Fibroblast of pulmonary artery (primary cell): ENCODE results near the gene RNFT2.
A peak's percentile ranks its signal among the peaks of the same experiment; 100 is the strongest.
"Not testable (repeated sequence)": the region's sequence is repeated elsewhere in the genome, so short reads cannot be mapped to it uniquely, and the experiment has no call there.

ENCODE experiments used
- DNase-seq: peaks from one replicate; pipeline ENCODE4 v3.0.0-alpha.2; 2010; ENCODE audit warnings: low read depth
- H3K4me3 ChIP-seq: replicated peaks from 2 replicates; pipeline ENCODE4 v1.5.1; 2011; ENCODE audit warnings: low read depth, mild to moderate bottlenecking, control low read depth, low read length, moderate library complexity
- CTCF ChIP-seq: IDR thresholded peaks from 2 replicates; pipeline ENCODE4 v1.5.1; 2011; ENCODE audit warnings: mild to moderate bottlenecking, control low read depth, low read length, inconsistent platforms; ENCODE audit errors: missing control alignments

RNFT2 gene

GRCh38 chr12:116813271-116814041 lies 75.3 kb downstream of the RNFT2 start:
- H3K4me3 ChIP-seq, result no peak overlapping the region
- no peak for TF ChIP-seq CTCF
- no peak for DNase-seq

GRCh38 chr12:116814766-116815165 lies 76.7 kb downstream of the RNFT2 start:
- H3K4me3 ChIP-seq, DNase-seq: not testable (repeated sequence)

- peak; percentile 40 for DNase-seq
- peak overlapping the region; percentile 95 for H3K4me3 ChIP-seq
Measured at GRCh38 chr12:116818341-116818856, 80.3 kb downstream of the RNFT2 start.

GRCh38 chr12:116818948-116819832 lies 81.1 kb downstream of the RNFT2 start:
- no peak for TF ChIP-seq CTCF
- DNase-seq, result peak; percentile 91
- peak overlapping the region; percentile 95 for H3K4me3 ChIP-seq

More at GRCh38 chr12:116818341-116818856, 80.3 kb downstream of the RNFT2 start:
- no peak for TF ChIP-seq CTCF

- no peak overlapping the region for H3K4me3 ChIP-seq
- no peak for DNase-seq
- TF ChIP-seq CTCF, result no peak
Measured at GRCh38 chr12:116820064-116820656, 82.0 kb downstream of the RNFT2 start.

- H3K4me3 ChIP-seq, result no peak overlapping the region
- no peak for TF ChIP-seq CTCF
- no peak for DNase-seq
Measured at GRCh38 chr12:116821291-116821690, 83.2 kb downstream of the RNFT2 start.

GRCh38 chr12:116827432-116827831 lies 89.3 kb downstream of the RNFT2 start:
- no peak overlapping the region for H3K4me3 ChIP-seq
- DNase-seq, result no peak
- TF ChIP-seq CTCF, result no peak
